Measurements from ENCODE around the gene ZNF580. TPM values are rescaled to one million over a fixed set of nuclear protein-coding genes. Genes with fewer than 3 reads are reported as not detected.

ZNF580 gene
- total and polyA plus RNA-seq, 2 of the 13 experiments (the other 11 are each of a cell fraction or from before 2014, with no cell fraction given): 4.4 to 6.0 TPM

GRCh38 chr19:55640577-55641425 is at the start of gene ZNF580 (continued):
- TF ChIP-seq KIAA2018 (CRISPR knock-in tag; IDR thresholded peaks at IDR 0.05; ENCODE audit: borderline replicate concordance) (no peak), ZNF3 (CRISPR knock-in tag; IDR thresholded peaks at IDR 0.05) (no peak), TEAD2 (CRISPR knock-in tag; IDR thresholded peaks at IDR 0.05) (no peak), ARID5B (CRISPR knock-in tag; IDR thresholded peaks at IDR 0.05) (peak; percentile 21), ZBTB3 (CRISPR knock-in tag; IDR thresholded peaks at IDR 0.05; ENCODE audit: borderline replicate concordance, low read depth) (peak; percentile 53; the same call in 1 of the 2 replicates), ZNF841 (CRISPR knock-in tag; IDR thresholded peaks at IDR 0.05; ENCODE audit: borderline replicate concordance) (no peak), ATF4 (CRISPR knock-in tag; IDR thresholded peaks at IDR 0.05) (0 out of 4 replicates have a peak, but pooled peaks of 1 of the 2 experiments have one; percentile 20), POLR2A (IDR thresholded peaks at IDR 0.05; ENCODE audit: insufficient read depth in 1 of 2, low read depth in 2 of 2, low read length in 2 of 2) (no peak), NFE2L2 (IDR thresholded peaks at IDR 0.05; ENCODE audit: low read length) (no peak), ZFP82 (CRISPR knock-in tag; IDR thresholded peaks at IDR 0.05; ENCODE audit: borderline replicate concordance) (peak; percentile 82; the same call in 1 of the 2 replicates), NPAS2 (CRISPR knock-in tag; IDR thresholded peaks at IDR 0.05; ENCODE audit: borderline replicate concordance) (no peak), ZNF740 (CRISPR knock-in tag; IDR thresholded peaks at IDR 0.05) (0 out of 2 replicates have a peak, but pooled peaks have one; percentile 55), KDM3A (CRISPR knock-in tag; IDR thresholded peaks at IDR 0.05; ENCODE audit: low read depth) (no peak; the same call in 1 of the 2 replicates), SPEN (CRISPR knock-in tag; IDR thresholded peaks at IDR 0.05; ENCODE audit: low read depth) (peak; percentile 86)
